Naive B cell (primary cell): ENCODE measurements around the gene RIC1. TPM values are rescaled to one million over a fixed set of nuclear protein-coding genes. Genes with fewer than 3 reads are reported as not detected.

Experiments used
- ATAC-seq, 2 donors: fragments of 150-1000 bp; cut with Tn5 transposase; 2 replicates each; pipeline ENCODE4 v1.10.0; 2021; ENCODE audit warnings: low read depth in 2 of 2, mild to moderate bottlenecking in 2 of 2, moderate library complexity in 2 of 2
- DNase-seq: peaks from one replicate; pipeline ENCODE4 v3.0.0; 2022
- H3K27ac Mint-ChIP-seq, 6 donors: one replicate each; pipeline ENCODE4 v1.8.0; 2020 to 2022; ENCODE audit warnings: mild to moderate bottlenecking in 6 of 6, mixed read lengths in 6 of 6, moderate library complexity in 5 of 6, inconsistent platforms in 2 of 6
- H3K27me3 Mint-ChIP-seq, 3 donors: one replicate each; pipeline ENCODE4 v1.8.0; 2021 to 2022; ENCODE audit warnings: mixed read lengths in 3 of 3, mild to moderate bottlenecking in 1 of 3
- H3K36me3 Mint-ChIP-seq, 2 donors: one replicate each; pipeline ENCODE4 v1.8.0; 2020 to 2022; ENCODE audit warnings: mixed read lengths in 2 of 2, inconsistent platforms in 1 of 2, mild to moderate bottlenecking in 1 of 2
- H3K4me1 Mint-ChIP-seq, 3 donors: one replicate each; pipeline ENCODE4 v1.8.0; 2020 to 2022; ENCODE audit warnings: mixed read lengths in 3 of 3, inconsistent platforms in 1 of 3, mild to moderate bottlenecking in 1 of 3, moderate library complexity in 1 of 3
- H3K4me3 Mint-ChIP-seq, 8 donors: one replicate each; pipeline ENCODE4 v1.8.0; 2020 to 2022; ENCODE audit warnings: mild to moderate bottlenecking in 8 of 8, mixed read lengths in 8 of 8, moderate library complexity in 8 of 8, inconsistent platforms in 2 of 8
- H3K9me3 Mint-ChIP-seq, 7 donors: one replicate each; pipeline ENCODE4 v1.8.0; 2020 to 2022; ENCODE audit warnings: mixed read lengths in 7 of 7, mild to moderate bottlenecking in 5 of 7, inconsistent platforms in 2 of 7, moderate library complexity in 1 of 7
- polyA plus RNA-seq, 6 donors: library from polyadenylated mRNA; unstranded; fragments of 300-500 nt; fragmentation: Illumina TruSeq; gene quantifications; one replicate each; pipeline ENCODE4 v1.2.3, GENCODE V29; 2021; ENCODE audit warnings: low read depth in 6 of 6

RIC1 gene
- polyA plus RNA-seq, 6 donors from 2014 or later = 9.5 to 14.2 (median 10.9) TPM

- Mint-ChIP-seq H3K27ac (no peak overlapping the region), H3K9me3 (no peaks in the 10 kb centered on the region), H3K27me3 (no peaks in the 10 kb centered on the region), H3K36me3 (peaks cover 20 to 23% of the 10 kb centered on the region in 2 donors), H3K4me1 (peaks cover 0 to under 1% (median 0%) of the 10 kb centered on the region in 3 donors), H3K4me3 (no peak overlapping the region)
- no peak for ATAC-seq
- no peak for DNase-seq
These were observed 191.5 kb downstream of the RIC1 start for GRCh38 chr9:5820425-5820824.

GRCh38 chr9:5825223-5825622 is 196.3 kb downstream of the RIC1 start:
- H3K27me3 Mint-ChIP-seq = no peaks in the 10 kb centered on the region
- H3K9me3 Mint-ChIP-seq = no peaks in the 10 kb centered on the region
- H3K27ac Mint-ChIP-seq = peak overlapping the region in 1 of 6 donors; percentile 8
- no peak overlapping the region for H3K4me3 Mint-ChIP-seq
- peaks cover 8 to 16% (median 14%) of the 10 kb centered on the region in 3 donors for H3K4me1 Mint-ChIP-seq
- peaks cover 6 to 10% of the 10 kb centered on the region in 2 donors for H3K36me3 Mint-ChIP-seq
- DNase-seq (no peak), ATAC-seq (no peak)

Other genes starting within 250 kb of the RIC1 start
- 10 to 100 TPM; 30.3 to 61.6 (median 49.1) TPM for gene PLGRKT, start 191.2 kb upstream of the RIC1 start, polyA plus RNA-seq
- under 1 TPM in 5 of 6 donors, not detected in 1; 0.29 to 0.61 (median 0.40) TPM for gene CD274, start 178.6 kb upstream of the RIC1 start, polyA plus RNA-seq
- gene PDCD1LG2, start 118.6 kb upstream of the RIC1 start, polyA plus RNA-seq = under 1 TPM in 2 of 6 donors, not detected in 4; 0.13 to 0.49 TPM
- 1 to 10 TPM; 3.0 to 6.4 (median 4.2) TPM for gene ERMP1, start 204.0 kb downstream of the RIC1 start, polyA plus RNA-seq